HFFc6 (cell line): ENCODE measurements around the gene UCK1. TPM values are rescaled to one million over a fixed set of nuclear protein-coding genes. Genes with fewer than 3 reads are reported as not detected.

ENCODE experiments used
- DNase-seq: peaks from one replicate; pipeline ENCODE4 v3.0.0-alpha.2; 2018
- H3K27ac Mint-ChIP-seq: 2 replicates; pipeline ENCODE4 v1.8.0; 2020; ENCODE audit warnings: mild to moderate bottlenecking, mixed read lengths
- H3K27me3 Mint-ChIP-seq: 2 replicates; pipeline ENCODE4 v1.8.0; 2021; ENCODE audit warnings: mild to moderate bottlenecking, moderate library complexity, mixed read lengths; ENCODE audit not compliant: insufficient read depth
- H3K36me3 Mint-ChIP-seq: 2 replicates; pipeline ENCODE4 v1.8.0; 2021; ENCODE audit warnings: low read depth, mixed read lengths
- H3K4me1 Mint-ChIP-seq: 2 replicates; pipeline ENCODE4 v1.8.0; 2020; ENCODE audit warnings: low read depth, mixed read lengths
- H3K4me3 Mint-ChIP-seq: 2 replicates; pipeline ENCODE4 v1.8.0; 2020; ENCODE audit warnings: mild to moderate bottlenecking, moderate library complexity, mixed read lengths
- H3K9me3 Mint-ChIP-seq: 2 replicates; pipeline ENCODE4 v1.8.0; 2020; ENCODE audit warnings: mild to moderate bottlenecking, mixed read lengths
- total RNA-seq, 6 experiments: library from RNA; stranded (reverse); fragmentation: NEBNext Ultra II Directional; extraction: Animal tissue kit (Norgen Biotek cat#: 25700); gene quantifications; 2 replicates in 1 of 6; 3 replicates in 5 of 6; pipeline ENCODE4 v1.2.3, GENCODE V29; 2021
- TF ChIP-seq, protein P1 (sequence below): fragments of 200-600 bp; sonication (generic); IDR thresholded peaks from 2 replicates; pipeline ENCODE4 v1.5.0; 2021; ENCODE audit warnings: antibody characterized with exemption, mild to moderate bottlenecking

Gene UCK1
- total RNA-seq, 6 experiments from 2014 or later = 18.6 to 22.6 (median 20.8) TPM

DNA sequence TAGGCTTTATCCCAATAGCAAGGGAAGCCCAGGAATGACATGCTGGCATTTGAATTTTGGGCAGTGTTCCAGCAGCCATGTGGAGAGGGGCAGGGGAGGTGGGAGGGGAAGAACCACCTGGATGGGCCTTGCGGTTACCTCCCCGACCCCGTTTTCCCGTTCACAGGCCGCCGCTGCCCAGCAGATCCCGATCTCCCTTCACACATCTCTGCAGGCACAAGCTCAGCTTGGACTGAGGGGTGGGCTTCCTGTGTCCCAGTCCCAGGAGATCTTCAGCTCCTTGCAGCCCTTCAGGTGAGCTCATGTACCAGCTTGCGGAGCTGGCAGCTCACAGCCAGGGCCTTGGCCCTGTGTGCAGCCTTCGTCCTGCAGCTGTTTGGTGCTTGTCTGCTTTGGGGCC, 44.1 kb downstream of the UCK1 start:
- Mint-ChIP-seq H3K27ac (no peak overlapping the region), H3K36me3 (peaks cover 15% of the 10 kb centered on the region), H3K4me1 (no peaks in the 10 kb centered on the region), H3K27me3 (peaks cover 10% of the 10 kb centered on the region; the same call in 1 of the 2 replicates), H3K4me3 (no peak overlapping the region), H3K9me3 (no peaks in the 10 kb centered on the region)
- DNase-seq = no peak
- TF ChIP-seq, protein P1, sequence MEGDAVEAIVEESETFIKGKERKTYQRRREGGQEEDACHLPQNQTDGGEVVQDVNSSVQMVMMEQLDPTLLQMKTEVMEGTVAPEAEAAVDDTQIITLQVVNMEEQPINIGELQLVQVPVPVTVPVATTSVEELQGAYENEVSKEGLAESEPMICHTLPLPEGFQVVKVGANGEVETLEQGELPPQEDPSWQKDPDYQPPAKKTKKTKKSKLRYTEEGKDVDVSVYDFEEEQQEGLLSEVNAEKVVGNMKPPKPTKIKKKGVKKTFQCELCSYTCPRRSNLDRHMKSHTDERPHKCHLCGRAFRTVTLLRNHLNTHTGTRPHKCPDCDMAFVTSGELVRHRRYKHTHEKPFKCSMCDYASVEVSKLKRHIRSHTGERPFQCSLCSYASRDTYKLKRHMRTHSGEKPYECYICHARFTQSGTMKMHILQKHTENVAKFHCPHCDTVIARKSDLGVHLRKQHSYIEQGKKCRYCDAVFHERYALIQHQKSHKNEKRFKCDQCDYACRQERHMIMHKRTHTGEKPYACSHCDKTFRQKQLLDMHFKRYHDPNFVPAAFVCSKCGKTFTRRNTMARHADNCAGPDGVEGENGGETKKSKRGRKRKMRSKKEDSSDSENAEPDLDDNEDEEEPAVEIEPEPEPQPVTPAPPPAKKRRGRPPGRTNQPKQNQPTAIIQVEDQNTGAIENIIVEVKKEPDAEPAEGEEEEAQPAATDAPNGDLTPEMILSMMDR = no peak

GRCh38 chr9:131485728-131486422, 45.2 kb downstream of the UCK1 start:
- DNase-seq = no peak
- H3K36me3 Mint-ChIP-seq = peaks cover 17% of the 10 kb centered on the region
- no peaks in the 10 kb centered on the region for H3K4me1 Mint-ChIP-seq
- H3K9me3 Mint-ChIP-seq = no peaks in the 10 kb centered on the region
- TF ChIP-seq, protein P1 = no peak
- no peak overlapping the region for H3K4me3 Mint-ChIP-seq
- no peak overlapping the region for H3K27ac Mint-ChIP-seq
- H3K27me3 Mint-ChIP-seq = peaks cover 11% of the 10 kb centered on the region; the same call in 1 of the 2 replicates

DNA sequence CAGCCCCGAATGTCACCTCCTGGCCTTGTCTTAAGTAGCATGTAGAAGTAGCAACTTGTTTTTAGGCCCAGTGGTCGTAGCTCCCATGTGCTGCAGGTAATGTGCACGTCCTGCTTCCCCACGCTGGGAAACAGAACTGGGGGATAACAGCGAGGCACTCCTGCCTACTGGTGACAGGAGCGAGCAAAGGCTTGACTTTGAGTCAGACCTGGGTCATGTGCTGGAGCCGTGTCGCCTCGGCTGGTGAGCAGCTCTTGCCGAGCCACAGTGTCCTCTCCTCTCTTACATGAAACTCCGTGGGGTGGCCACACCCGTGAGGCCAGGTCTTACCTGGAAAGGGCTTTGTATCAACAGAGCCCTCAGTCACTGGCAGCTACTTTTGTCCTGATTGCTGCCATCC, 45.9 kb downstream of the UCK1 start:
- TF ChIP-seq, protein P1 = no peak
- no peak for DNase-seq
- no peak overlapping the region for H3K27ac Mint-ChIP-seq
- peaks cover 11% of the 10 kb centered on the region; the same call in 1 of the 2 replicates for H3K27me3 Mint-ChIP-seq
- no peaks in the 10 kb centered on the region for H3K4me1 Mint-ChIP-seq
- H3K36me3 Mint-ChIP-seq = peaks cover 17% of the 10 kb centered on the region
- no peak overlapping the region for H3K4me3 Mint-ChIP-seq
- no peaks in the 10 kb centered on the region for H3K9me3 Mint-ChIP-seq

- peaks cover 11% of the 10 kb centered on the region; the same call in 1 of the 2 replicates for H3K27me3 Mint-ChIP-seq
- no peak overlapping the region for H3K4me3 Mint-ChIP-seq
- no peak overlapping the region for H3K27ac Mint-ChIP-seq
- no peaks in the 10 kb centered on the region for H3K9me3 Mint-ChIP-seq
- TF ChIP-seq, protein P1 = no peak
- DNase-seq = no peak
- no peaks in the 10 kb centered on the region for H3K4me1 Mint-ChIP-seq
- peaks cover 14% of the 10 kb centered on the region for H3K36me3 Mint-ChIP-seq
Observed at GRCh38 chr9:131484560-131485185, 46.4 kb downstream of the UCK1 start.

DNA sequence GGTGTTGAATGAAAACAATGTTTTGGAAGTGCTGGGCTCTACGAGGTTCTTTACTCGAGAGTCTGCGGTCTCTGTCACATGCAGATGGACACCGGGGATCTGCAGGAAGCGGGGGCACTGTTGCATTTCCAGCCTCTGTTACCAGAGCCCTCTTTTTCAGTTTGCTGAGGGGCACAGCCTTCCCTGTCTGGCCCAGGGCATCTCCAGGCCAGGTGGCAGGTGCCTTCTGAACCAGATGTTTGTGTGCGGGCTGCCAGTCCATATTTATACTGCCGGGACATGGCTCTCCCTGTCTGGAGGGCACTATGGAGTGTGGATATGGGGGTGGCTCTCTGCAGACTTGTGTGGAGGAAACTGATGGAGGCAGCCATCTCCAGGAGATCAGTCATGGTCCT, 47.0 kb downstream of the UCK1 start:
- Mint-ChIP-seq H3K4me3 (no peak overlapping the region), H3K9me3 (no peaks in the 10 kb centered on the region), H3K27ac (no peak overlapping the region), H3K36me3 (peaks cover 12% of the 10 kb centered on the region; the same call in 1 of the 2 replicates), H3K27me3 (peaks cover 9% of the 10 kb centered on the region; the same call in 1 of the 2 replicates), H3K4me1 (no peaks in the 10 kb centered on the region)
- DNase-seq = no peak
- TF ChIP-seq, protein P1 = no peak
